HEK293 (cell line): Measurements from ENCODE around the gene SLC35F2.

Experiments
- BCL11B ChIP-seq: fragments of 450-650 bp; formaldehyde crosslinking; IDR thresholded peaks from 2 replicates; pipeline ENCODE4 v1.5.1; 2016; ENCODE audit warnings: low read depth, missing biosample characterization, missing genetic modification characterization
- GLI4 ChIP-seq: fragments of 450-650 bp; formaldehyde crosslinking; IDR thresholded peaks from 2 replicates; pipeline ENCODE4 v1.5.1; 2016; ENCODE audit warnings: missing biosample characterization, missing genetic modification characterization
- ZFP3 ChIP-seq: fragments of 450-650 bp; formaldehyde crosslinking; IDR thresholded peaks from 2 replicates; pipeline ENCODE4 v1.5.1; 2016; ENCODE audit warnings: low read depth, missing biosample characterization, missing genetic modification characterization
- ZFP37 ChIP-seq: fragments of 450-650 bp; formaldehyde crosslinking; IDR thresholded peaks from 2 replicates; pipeline ENCODE4 v1.5.1; 2016; ENCODE audit warnings: missing biosample characterization, missing genetic modification characterization
- ZNF114 ChIP-seq: fragments of 450-650 bp; formaldehyde crosslinking; IDR thresholded peaks from 2 replicates; pipeline ENCODE4 v1.5.0; 2017; ENCODE audit warnings: missing biosample characterization, missing genetic modification characterization
- ZNF24 ChIP-seq: fragments of 450-650 bp; formaldehyde crosslinking; IDR thresholded peaks from 2 replicates; pipeline ENCODE4 v1.5.1; 2016; ENCODE audit warnings: missing biosample characterization, missing genetic modification characterization
- ZNF571 ChIP-seq: fragments of 450-650 bp; formaldehyde crosslinking; IDR thresholded peaks from 2 replicates; pipeline ENCODE4 v1.5.0; 2017; ENCODE audit warnings: missing biosample characterization, missing genetic modification characterization
- TF ChIP-seq, protein P1 (sequence below): fragments of 450-650 bp; formaldehyde crosslinking; IDR thresholded peaks from 2 replicates; pipeline ENCODE4 v1.5.1; 2016; ENCODE audit warnings: missing biosample characterization, missing genetic modification characterization
- TF ChIP-seq, protein P2 (sequence below): fragments of 450-650 bp; formaldehyde crosslinking; IDR thresholded peaks from 2 replicates; pipeline ENCODE4 v1.5.1; 2016; ENCODE audit warnings: missing biosample characterization, missing genetic modification characterization
- TF ChIP-seq, protein P3 (sequence below): IDR thresholded peaks from 2 replicates; pipeline ENCODE4 v1.6.1; 2011; ENCODE audit warnings: mild to moderate bottlenecking, low read depth, low read length, borderline replicate concordance

DNA sequence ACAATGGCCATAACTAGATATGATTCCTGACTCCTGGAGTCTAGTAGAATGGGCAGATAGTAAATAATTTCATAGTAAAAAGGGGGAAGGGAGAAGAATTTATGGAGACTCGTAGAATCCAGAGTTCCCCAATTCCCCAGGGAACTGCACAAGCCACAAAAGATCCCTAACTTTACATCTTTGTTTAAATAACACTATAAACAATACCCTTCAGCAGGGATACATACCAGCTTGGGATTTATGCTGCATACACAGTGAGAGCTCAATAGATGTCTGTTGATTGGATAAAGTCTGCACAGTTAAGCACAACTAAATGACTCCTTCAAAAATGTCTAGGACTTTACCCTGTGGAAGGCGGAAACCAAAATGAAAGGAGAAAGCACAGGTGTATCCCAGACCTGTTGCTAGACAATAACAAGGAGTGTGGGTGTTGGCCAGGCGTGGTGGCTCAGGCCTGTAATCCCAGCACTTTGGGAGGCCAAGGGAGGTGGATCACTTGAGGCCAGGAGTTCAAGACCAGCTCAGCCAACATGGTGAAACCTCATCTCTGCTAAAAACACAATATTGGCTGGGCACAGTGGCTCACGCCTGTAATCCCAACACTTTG is 6.8 kb downstream of the SLC35F2 start:
- TF ChIP-seq ZNF114 (tag by site-specific recombination) (no peak), ZNF571 (no peak), GLI4 (tag by site-specific recombination) (no peak), ZNF24 (no peak), ZFP37 (no peak), ZFP3 (tag by site-specific recombination) (no peak), BCL11B (tag by site-specific recombination) (no peak)
- TF ChIP-seq, protein P1, sequence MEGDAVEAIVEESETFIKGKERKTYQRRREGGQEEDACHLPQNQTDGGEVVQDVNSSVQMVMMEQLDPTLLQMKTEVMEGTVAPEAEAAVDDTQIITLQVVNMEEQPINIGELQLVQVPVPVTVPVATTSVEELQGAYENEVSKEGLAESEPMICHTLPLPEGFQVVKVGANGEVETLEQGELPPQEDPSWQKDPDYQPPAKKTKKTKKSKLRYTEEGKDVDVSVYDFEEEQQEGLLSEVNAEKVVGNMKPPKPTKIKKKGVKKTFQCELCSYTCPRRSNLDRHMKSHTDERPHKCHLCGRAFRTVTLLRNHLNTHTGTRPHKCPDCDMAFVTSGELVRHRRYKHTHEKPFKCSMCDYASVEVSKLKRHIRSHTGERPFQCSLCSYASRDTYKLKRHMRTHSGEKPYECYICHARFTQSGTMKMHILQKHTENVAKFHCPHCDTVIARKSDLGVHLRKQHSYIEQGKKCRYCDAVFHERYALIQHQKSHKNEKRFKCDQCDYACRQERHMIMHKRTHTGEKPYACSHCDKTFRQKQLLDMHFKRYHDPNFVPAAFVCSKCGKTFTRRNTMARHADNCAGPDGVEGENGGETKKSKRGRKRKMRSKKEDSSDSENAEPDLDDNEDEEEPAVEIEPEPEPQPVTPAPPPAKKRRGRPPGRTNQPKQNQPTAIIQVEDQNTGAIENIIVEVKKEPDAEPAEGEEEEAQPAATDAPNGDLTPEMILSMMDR = no peak
- TF ChIP-seq, protein P2, sequence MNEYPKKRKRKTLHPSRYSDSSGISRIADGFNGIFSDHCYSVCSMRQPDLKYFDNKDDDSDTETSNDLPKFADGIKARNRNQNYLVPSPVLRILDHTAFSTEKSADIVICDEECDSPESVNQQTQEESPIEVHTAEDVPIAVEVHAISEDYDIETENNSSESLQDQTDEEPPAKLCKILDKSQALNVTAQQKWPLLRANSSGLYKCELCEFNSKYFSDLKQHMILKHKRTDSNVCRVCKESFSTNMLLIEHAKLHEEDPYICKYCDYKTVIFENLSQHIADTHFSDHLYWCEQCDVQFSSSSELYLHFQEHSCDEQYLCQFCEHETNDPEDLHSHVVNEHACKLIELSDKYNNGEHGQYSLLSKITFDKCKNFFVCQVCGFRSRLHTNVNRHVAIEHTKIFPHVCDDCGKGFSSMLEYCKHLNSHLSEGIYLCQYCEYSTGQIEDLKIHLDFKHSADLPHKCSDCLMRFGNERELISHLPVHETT = no peak
- TF ChIP-seq, protein P3, sequence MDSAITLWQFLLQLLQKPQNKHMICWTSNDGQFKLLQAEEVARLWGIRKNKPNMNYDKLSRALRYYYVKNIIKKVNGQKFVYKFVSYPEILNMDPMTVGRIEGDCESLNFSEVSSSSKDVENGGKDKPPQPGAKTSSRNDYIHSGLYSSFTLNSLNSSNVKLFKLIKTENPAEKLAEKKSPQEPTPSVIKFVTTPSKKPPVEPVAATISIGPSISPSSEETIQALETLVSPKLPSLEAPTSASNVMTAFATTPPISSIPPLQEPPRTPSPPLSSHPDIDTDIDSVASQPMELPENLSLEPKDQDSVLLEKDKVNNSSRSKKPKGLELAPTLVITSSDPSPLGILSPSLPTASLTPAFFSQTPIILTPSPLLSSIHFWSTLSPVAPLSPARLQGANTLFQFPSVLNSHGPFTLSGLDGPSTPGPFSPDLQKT = no peak
